IPS DF 6.9 (cell line): ENCODE measurements around the gene KAZN.

Source experiments
- DNase-seq: peaks from one replicate; pipeline ENCODE4 v3.0.0-alpha.2; 2013; ENCODE audit warnings: low read depth, low spot score
- H3K27ac ChIP-seq: one replicate; pipeline ENCODE4 v1.5.1; 2013; ENCODE audit warnings: low read length, control low read depth
- H3K27me3 ChIP-seq: 2 replicates; pipeline ENCODE4 v1.6.1; 2013; ENCODE audit warnings: mild to moderate bottlenecking, low read length; ENCODE audit not compliant: control insufficient read depth, insufficient read depth
- H3K36me3 ChIP-seq: 2 replicates; pipeline ENCODE4 v1.6.1; 2013; ENCODE audit warnings: low read length; ENCODE audit not compliant: control insufficient read depth, insufficient read depth
- H3K4me1 ChIP-seq: 2 replicates; pipeline ENCODE4 v1.6.1; 2013; ENCODE audit warnings: low read length; ENCODE audit not compliant: control insufficient read depth, insufficient read depth
- H3K4me3 ChIP-seq: 2 replicates; pipeline ENCODE4 v1.5.1; 2013; ENCODE audit warnings: mild to moderate bottlenecking, low read length
- H3K9me3 ChIP-seq: 2 replicates; pipeline ENCODE4 v1.6.1; 2013; ENCODE audit warnings: low read length, inconsistent platforms; ENCODE audit not compliant: control insufficient read depth, insufficient read depth
- WGBS: extraction: QIAGEN DNeasy Blood & Tissue Kit; methylation state at CpG from one replicate; pipeline ENCODE4 v1.1.7; 2013; ENCODE audit warnings: mixed read lengths, missing lambda C conversion rate; ENCODE audit not compliant: insufficient read length, insufficient coverage; 5-methylcytosine and 5-hydroxymethylcytosine counted together

Gene KAZN

DNA sequence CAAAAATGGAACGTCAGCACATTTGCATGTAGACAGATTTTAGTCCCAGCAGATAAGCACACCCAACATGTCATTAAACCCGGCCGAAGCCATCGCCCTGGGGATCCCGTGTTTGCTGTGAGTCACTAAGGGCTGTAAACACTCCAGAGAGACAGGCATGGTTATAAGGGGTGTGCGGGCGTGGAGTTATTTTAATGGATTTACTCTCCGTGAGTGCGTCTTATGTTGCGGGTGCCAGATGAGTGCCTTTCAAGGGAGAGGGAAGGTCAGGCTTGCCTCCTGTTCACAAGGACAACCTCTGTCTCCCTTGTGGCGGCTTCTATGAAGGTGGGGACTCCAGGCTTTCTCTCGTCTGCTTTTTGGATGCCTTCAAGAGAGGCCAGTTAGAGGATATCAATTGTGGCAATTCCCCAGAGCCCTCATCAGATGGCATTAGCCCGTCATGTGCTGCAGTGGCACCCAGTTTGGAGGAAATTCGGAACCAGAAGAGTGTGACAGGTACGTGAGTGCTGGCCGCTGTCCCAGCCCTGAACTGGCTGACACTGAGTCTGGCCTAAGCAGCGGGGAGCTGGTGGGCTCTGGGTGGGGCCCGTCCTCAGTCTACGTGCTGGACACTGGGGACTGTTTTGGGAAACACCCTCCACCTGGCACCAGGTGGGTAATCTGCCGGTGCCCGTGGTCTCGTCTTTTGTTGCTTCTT, 331.2 kb downstream of the KAZN start:
- H3K4me1 ChIP-seq: no peaks in the 10 kb centered on the region
- no peaks in the 10 kb centered on the region for H3K36me3 ChIP-seq
- H3K27ac ChIP-seq: no peak overlapping the region
- no CpG with 5 or more reads among the region's 22 CpGs for WGBS
- peaks cover 19% of the 10 kb centered on the region for H3K27me3 ChIP-seq
- no peak overlapping the region for H3K4me3 ChIP-seq
- DNase-seq: no peak
- no peaks in the 10 kb centered on the region for H3K9me3 ChIP-seq

DNA sequence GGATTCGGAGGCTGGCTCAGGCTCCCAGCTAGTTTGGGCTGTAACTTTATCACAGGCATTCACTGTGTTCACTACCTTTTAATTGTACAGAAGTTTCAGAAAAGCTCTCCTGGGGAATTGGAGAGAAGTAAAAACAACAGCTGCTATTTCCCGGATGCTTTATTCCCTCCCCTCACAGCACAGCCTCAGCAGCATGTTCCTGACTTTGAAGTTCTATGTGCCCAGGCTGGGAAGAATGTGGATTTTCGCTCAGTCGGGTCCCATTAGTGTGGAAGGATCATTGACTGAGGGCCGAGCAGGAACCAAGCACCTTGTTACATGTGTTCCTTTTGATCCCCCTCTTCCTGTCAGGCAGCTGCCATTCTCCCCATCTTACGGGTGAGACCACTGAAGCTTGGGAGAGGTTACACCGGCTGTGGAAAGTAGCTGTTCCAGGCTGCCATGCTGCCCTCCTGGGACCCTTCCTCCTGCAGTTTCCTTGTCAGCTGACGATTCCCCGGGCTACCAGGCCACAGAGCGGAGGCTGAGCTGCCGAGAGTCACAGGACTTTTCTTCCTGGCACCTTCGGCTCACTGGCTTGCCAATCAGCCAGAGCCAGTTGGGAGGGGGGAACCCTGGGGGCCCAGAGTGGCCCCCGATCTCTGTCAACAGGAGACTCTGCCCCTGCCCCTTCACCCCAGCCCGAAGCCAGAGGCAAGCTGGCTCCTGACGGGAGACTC, 331.9 kb downstream of the KAZN start:
- Histone ChIP-seq H3K4me3 (no peak overlapping the region), H3K27me3 (peaks cover 15% of the 10 kb centered on the region), H3K9me3 (no peaks in the 10 kb centered on the region), H3K4me1 (no peaks in the 10 kb centered on the region), H3K27ac (no peak overlapping the region), H3K36me3 (no peaks in the 10 kb centered on the region)
- DNase-seq: no peak
- WGBS: no CpG with 5 or more reads among the region's 15 CpGs

DNA sequence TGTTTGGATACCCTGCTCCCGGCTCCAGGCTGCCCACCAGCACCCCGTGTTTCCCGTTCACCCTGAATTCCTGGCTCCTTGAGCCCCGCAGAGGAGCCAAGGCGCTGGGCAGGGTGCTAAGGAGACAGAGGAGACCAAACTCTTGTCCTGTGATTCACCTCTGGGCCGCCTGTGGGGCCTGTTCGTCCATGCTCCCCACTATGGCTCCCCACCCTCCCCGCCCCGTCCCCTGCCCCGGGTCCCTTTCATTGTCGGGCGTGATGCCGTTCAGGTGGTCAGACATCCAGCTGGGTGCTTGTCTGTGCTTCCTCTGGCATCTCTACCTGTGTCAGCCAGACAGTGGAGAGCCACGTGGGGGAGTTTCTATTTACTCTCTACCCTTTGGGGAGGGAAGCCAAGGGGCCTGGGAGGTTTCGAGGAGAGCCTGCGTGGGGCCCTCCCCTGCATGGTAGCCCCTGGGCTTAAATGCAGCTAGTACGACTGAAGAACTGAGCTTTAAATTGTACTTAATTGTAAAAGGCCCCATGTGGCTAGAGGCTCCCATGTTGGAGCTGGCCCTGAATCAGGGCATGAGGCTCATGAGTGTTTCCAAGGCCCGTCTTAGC, 333.7 kb downstream of the KAZN start:
- Histone ChIP-seq H3K36me3 (no peaks in the 10 kb centered on the region), H3K4me3 (no peak overlapping the region), H3K4me1 (no peaks in the 10 kb centered on the region), H3K9me3 (no peaks in the 10 kb centered on the region), H3K27me3 (no peaks in the 10 kb centered on the region), H3K27ac (no peak overlapping the region)
- DNase-seq: no peak
- no CpG with 5 or more reads among the region's 18 CpGs for WGBS

DNA sequence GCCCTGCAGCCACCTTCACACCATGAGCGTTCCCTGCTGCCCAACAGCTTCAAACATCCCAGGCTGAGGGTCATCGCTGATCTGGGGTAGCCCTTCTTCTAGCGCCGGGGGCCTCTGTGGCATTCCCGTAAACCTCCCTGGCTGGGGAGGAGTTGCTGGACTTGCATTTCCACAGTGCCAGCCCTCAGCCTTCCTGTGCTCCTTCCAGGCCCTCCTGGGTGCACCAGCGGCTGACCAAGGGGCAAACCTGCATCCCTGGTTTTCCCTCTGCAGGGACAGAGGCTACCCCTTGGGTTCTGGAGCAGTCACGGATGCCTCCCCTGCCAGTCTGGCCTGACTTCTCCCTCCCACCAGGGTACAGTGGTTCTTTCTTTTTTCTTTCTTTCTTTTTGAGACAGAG, 336.4 kb downstream of the KAZN start:
- no peaks in the 10 kb centered on the region for H3K36me3 ChIP-seq
- H3K9me3 ChIP-seq: no peaks in the 10 kb centered on the region
- no peak for DNase-seq
- peaks cover 1% of the 10 kb centered on the region; the same call in 1 of the 2 replicates for H3K4me1 ChIP-seq
- WGBS: no CpG with 5 or more reads among the region's 7 CpGs
- H3K4me3 ChIP-seq: no peak overlapping the region
- H3K27ac ChIP-seq: no peak overlapping the region
- H3K27me3 ChIP-seq: no peaks in the 10 kb centered on the region

DNA sequence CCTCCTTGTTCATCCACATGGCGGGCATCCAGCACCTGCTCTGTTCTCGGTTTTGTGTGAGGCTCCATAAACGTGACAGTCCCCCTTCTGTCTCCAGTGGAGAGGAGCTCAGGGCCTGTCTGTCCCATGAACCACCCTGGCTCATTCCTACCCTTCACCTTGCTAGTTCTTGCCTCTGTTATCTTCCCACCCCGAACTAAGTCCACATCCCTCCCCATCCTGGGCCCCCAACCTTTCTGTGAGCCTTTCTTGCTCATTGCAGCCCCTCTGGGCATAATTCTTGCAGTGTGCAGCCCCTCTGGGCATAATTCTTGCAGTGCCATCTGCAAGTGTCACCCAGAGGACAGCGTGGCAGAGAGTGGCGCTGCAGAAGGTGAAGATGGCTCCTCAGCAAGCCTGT, 338.3 kb downstream of the KAZN start:
- Histone ChIP-seq H3K4me1 (peaks cover 1% of the 10 kb centered on the region; the same call in 1 of the 2 replicates), H3K27ac (no peak overlapping the region), H3K9me3 (no peaks in the 10 kb centered on the region), H3K36me3 (no peaks in the 10 kb centered on the region), H3K27me3 (no peaks in the 10 kb centered on the region), H3K4me3 (no peak overlapping the region)
- no peak for DNase-seq
- WGBS: no CpG with 5 or more reads among the region's 6 CpGs

DNA sequence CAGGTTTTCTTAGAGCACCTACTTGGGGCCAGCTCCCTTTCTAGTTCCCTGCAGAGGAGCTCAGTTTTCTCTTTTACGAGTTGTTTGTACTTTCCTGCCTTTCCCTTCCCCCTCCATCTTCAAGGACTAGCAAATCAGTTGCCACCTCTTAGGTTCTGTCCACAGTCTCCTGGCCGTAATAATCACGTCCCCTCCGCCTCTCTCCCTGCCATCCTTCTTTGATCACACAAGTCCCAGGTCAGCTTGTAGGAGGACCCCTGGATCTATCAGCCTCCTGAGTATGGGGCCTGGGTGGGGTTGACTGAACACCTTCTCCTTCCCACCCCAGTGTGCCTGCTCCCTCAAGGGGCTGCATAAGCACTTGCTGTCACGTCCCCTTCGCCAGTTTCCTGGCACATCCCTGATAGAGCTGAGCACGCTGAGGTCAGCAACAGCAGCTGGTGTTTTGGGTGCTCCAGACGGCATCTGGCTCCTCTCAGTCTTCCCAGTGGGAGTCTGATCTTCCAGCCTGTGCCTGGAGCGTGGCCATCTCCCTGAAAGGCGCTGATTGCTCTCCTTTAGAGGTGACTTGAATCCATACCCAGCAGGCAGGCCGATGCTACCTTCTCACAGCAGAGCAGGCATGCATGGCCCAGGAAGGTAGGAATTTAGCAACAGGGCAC, 338.9 kb downstream of the KAZN start:
- Histone ChIP-seq H3K27ac (no peak overlapping the region), H3K4me1 (peaks cover 1% of the 10 kb centered on the region; the same call in 1 of the 2 replicates), H3K4me3 (no peak overlapping the region), H3K27me3 (no peaks in the 10 kb centered on the region), H3K9me3 (no peaks in the 10 kb centered on the region), H3K36me3 (no peaks in the 10 kb centered on the region)
- no peak for DNase-seq
- WGBS: no CpG with 5 or more reads among the region's 11 CpGs

DNA sequence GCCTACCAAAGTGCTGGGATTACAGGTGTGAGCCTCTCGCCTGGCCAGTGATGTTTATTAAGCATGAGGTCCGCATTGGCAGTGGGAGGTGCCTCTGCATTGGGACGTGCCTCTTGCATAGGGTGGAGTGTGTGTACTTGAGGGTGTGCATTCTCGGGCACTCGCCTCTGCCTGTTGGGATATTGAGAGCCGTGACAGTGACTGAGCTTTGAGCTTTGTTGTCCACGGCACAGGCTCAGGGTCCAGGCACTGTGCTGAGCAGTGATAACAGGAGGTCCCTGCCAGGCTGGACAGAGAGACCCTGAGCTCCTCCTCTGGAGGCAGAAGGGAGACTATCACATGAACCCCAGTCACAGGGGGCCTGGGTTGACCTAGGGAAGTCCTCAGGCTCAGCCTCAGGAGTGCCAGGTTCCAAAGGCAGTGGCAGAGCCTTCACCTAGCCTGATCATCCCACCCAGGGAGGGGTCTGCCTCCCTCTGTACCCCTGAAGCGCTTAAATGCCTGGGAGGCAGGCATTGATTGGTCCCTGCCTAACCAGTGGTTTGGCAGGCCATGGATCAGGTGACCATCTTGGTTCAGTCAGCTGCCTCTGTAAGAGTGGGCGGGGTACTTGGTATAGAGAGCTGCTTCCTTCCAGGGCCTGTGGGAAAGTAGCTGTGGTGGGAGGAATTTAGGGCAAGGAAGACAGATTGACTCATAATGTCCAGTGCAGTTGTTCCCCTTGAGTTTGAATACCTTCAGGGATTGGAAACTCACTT, 341.2 kb downstream of the KAZN start:
- Histone ChIP-seq H3K4me3 (no peak overlapping the region), H3K9me3 (no peaks in the 10 kb centered on the region), H3K27ac (no peak overlapping the region), H3K4me1 (peaks cover 2% of the 10 kb centered on the region), H3K36me3 (no peaks in the 10 kb centered on the region), H3K27me3 (no peaks in the 10 kb centered on the region)
- WGBS: no CpG with 5 or more reads among the region's 9 CpGs
- no peak for DNase-seq

DNA sequence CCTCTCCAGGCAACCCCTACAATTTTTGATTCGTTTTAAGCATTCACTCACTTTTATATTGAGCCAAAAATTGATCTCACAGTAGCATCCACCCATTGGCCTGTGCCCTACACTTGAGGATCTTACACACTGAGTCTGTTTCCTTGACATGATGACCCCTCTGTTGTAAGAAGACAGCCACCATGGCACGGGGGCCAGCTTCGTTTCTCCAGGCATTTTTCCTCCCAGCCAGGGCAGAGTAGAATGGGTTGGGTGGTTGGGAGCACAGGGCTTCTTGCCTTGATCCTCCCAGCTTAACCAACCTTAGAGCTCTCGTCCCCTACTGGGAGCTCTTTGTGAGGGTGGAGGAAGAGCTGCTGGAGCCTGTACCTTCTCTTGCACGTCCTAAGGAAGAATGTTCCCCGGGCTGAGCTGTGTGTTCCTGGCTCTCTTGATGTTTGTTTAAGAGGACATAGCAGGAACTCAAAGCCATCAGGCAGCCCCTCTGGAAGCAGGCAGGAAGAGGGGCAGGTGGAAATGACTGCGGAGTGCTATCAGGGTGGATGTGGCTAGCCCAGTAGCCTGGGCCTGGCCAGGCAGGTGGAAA, 341.9 kb downstream of the KAZN start:
- no peaks in the 10 kb centered on the region for H3K9me3 ChIP-seq
- H3K27me3 ChIP-seq: no peaks in the 10 kb centered on the region
- no peak for DNase-seq
- H3K4me3 ChIP-seq: no peak overlapping the region
- no peaks in the 10 kb centered on the region for H3K36me3 ChIP-seq
- H3K27ac ChIP-seq: no peak overlapping the region
- H3K4me1 ChIP-seq: peaks cover 4% of the 10 kb centered on the region
- no CpG with 5 or more reads among the region's 7 CpGs for WGBS

DNA sequence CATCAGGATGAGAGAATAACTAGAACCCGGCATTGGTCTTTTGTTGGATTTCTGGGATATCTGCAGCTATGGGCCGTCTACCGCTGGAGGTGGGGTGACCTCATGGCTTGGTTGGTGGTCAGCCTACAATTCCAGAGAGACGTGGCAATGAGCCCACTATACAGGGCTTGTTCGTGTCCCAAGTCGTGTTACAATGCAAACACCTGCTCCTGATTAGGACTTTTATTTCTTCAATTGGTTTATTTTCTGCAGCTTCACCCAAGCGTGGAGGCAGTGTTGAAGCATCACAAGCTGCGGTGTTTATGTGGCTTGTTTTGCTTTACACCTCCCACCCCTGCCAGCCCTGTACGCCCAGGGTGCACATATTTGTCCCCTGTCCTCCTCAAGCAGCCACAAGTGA, 343.4 kb downstream of the KAZN start:
- Histone ChIP-seq H3K27ac (no peak overlapping the region), H3K4me3 (no peak overlapping the region), H3K4me1 (peaks cover 7% of the 10 kb centered on the region), H3K9me3 (no peaks in the 10 kb centered on the region), H3K36me3 (no peaks in the 10 kb centered on the region), H3K27me3 (no peaks in the 10 kb centered on the region)
- DNase-seq: no peak
- WGBS: no CpG with 5 or more reads among the region's 9 CpGs
